ENCODE measurements around the gene GGT5. TPM values are rescaled to one million over a fixed set of nuclear protein-coding genes. Genes with fewer than 3 reads are reported as not detected.

Gene GGT5
- polyA plus RNA-seq, 2 donors: 4.7 to 7.1 TPM

DNA sequence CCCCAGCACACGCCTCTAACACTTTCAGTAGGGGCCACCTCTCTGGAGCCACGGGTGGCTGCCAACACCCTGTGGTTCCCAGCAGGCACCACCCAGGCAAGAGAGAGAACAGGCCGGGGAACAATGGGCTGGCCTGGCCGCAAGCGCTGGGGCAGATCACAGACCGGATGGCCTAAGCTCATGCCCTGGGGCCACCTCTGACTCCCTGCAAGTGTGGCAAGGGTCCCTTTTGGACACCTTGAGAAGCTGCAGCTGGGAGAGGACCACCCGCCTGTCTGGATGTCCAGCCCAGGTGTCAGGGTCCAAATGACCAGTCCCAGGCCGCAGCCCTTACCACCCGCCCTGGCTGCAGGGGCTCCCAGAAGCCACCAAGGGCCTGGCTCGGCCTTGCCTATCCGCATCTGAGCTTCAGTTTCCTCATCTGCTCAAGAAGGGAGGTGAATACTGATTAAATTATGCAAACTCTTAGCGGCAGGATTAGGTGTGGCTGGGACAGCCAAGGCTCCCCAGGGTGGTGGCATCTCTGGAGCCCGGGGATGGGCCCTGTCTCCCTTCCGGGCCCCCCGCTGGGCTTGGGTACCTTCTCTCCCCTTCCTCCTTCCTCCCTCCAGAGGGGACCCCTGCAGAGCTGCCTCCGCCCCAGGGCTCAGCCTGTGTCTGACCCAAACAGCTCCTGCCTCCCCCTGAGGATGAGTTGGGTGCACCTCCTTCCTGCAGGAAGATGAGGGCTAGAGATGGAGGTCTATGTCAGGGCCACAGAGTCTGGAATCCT lies 64.4 kb downstream of the GGT5 start:
- peaks cover 7 to 13% of the 10 kb centered on the region in 2 donors for H3K4me1 ChIP-seq (ENCODE audit: control insufficient read depth in 2 of 2, insufficient read depth in 2 of 2, low read length in 1 of 2)
- H3K27ac ChIP-seq (ENCODE audit: low read depth in 2 of 2, low read length in 1 of 2): peak overlapping the region in 1 of 2 donors; percentile 27
- H3K9me3 ChIP-seq (ENCODE audit: control insufficient read depth in 2 of 2, insufficient read depth in 1 of 2, low read depth in 1 of 2, low read length in 1 of 2): no peaks in the 10 kb centered on the region
- H3K36me3 ChIP-seq (ENCODE audit: control insufficient read depth in 2 of 2, insufficient read depth in 2 of 2, low read length in 1 of 2): peaks cover 3 to 20% of the 10 kb centered on the region in 2 donors
- no peak overlapping the region for H3K4me3 ChIP-seq (ENCODE audit: low read depth in 1 of 2, low read length in 2 of 2)
- no peaks in the 10 kb centered on the region for H3K27me3 ChIP-seq (ENCODE audit: control insufficient read depth in 1 of 2, insufficient read depth in 2 of 2, low read length in 2 of 2)
- 77 to 80% methylated on average over 16 of the region's 16 CpGs for WGBS, 2 donors

DNA sequence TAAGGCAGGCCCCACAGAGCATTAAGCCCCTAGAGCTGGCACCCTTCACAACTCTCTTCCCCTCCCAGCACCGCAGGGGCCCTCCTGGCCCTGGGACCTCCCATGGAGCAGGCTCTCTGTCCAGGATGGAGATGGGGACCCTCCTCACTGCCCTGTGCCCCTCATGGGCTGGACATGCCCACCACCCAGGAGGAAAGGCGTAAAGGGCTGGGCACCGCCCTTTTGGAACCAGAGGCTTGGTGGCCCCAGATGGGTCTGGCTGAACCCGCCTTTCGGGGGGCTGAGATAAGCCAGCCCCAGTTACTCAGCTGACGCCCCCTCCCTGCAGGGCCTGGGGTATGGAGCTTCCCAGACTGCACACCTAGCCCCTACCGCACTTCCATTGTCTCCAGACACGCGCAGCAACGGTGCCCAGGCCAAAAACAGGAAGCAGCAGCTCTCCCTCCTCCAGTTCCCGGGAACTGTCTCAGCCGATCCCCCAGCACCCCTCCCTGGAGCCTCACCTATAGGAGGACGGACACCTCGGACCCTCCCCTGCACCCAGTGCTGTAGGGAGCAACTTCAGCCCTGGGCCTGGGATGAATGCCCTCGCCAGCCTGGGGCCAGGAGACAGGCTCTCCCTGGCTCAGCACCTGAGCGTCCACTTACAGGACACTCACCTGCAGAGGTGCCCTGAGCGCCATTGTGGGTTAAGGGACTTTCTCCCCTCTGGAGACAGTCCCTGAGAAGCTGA lies 65.2 kb downstream of the GGT5 start:
- no peaks in the 10 kb centered on the region for H3K27me3 ChIP-seq (ENCODE audit: control insufficient read depth in 1 of 2, insufficient read depth in 2 of 2, low read length in 2 of 2)
- H3K36me3 ChIP-seq (ENCODE audit: control insufficient read depth in 2 of 2, insufficient read depth in 2 of 2, low read length in 1 of 2): peaks cover 3 to 22% of the 10 kb centered on the region in 2 donors
- peaks cover 7 to 13% of the 10 kb centered on the region in 2 donors for H3K4me1 ChIP-seq (ENCODE audit: control insufficient read depth in 2 of 2, insufficient read depth in 2 of 2, low read length in 1 of 2)
- WGBS, 2 donors: 75 to 76% methylated on average over 17 of the region's 17 CpGs
- H3K4me3 ChIP-seq (ENCODE audit: low read depth in 1 of 2, low read length in 2 of 2): no peak overlapping the region
- no peaks in the 10 kb centered on the region for H3K9me3 ChIP-seq (ENCODE audit: control insufficient read depth in 2 of 2, insufficient read depth in 1 of 2, low read depth in 1 of 2, low read length in 1 of 2)
- no peak overlapping the region for H3K27ac ChIP-seq (ENCODE audit: low read depth in 2 of 2, low read length in 1 of 2)

DNA sequence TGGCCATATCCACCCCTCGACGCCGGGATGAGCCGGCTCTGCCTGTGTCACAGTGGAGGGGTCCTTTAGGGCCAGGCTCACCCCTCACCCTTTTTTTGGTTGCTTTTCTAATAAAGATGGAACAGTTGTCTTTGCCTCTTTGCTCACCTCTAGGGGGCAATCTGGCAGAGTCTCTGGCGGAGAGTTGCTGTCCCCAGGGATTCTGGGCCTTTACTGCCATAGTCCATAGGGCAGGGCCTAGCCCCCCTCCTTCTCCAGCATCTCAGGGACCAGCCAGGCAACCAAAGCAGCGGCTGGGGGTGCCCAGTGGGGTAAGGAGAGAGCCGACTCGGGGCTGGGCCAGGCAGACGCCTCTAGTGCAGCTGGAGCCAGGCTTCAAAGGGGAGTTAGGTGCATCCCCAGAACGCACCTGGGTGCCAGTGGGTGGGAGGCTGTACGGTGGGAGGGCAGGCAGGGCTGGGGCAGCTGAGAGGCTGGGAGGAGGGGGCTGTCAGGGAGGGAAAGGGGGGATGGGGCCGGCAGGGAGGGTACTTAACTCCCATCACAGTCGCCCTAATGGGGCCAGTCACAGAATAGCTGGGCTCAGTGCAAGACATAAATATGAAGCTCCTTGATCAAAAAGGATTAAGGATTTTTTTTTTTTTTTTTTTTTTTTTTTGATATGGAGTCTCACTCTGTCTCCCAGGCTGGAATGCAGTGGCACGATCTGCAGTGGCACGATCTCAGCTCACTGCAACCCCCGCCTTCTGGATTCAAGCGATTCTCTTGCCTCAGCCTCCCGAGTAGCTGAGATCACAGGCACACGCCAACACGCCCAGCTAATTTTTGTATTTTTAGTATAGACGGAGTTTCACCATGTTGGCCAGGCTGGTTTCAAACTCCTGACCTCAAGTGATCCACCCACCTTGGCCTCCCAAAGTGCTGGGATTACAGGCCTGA lies 66.1 kb downstream of the GGT5 start:
- Histone ChIP-seq H3K27ac (ENCODE audit: low read depth in 2 of 2, low read length in 1 of 2) (no peak overlapping the region), H3K4me3 (ENCODE audit: low read depth in 1 of 2, low read length in 2 of 2) (no peak overlapping the region), H3K9me3 (ENCODE audit: control insufficient read depth in 2 of 2, insufficient read depth in 1 of 2, low read depth in 1 of 2, low read length in 1 of 2) (no peaks in the 10 kb centered on the region), H3K27me3 (ENCODE audit: control insufficient read depth in 1 of 2, insufficient read depth in 2 of 2, low read length in 2 of 2) (no peaks in the 10 kb centered on the region), H3K36me3 (ENCODE audit: control insufficient read depth in 2 of 2, insufficient read depth in 2 of 2, low read length in 1 of 2) (peaks cover 3 to 25% of the 10 kb centered on the region in 2 donors), H3K4me1 (ENCODE audit: control insufficient read depth in 2 of 2, insufficient read depth in 2 of 2, low read length in 1 of 2) (peaks cover 7 to 8% of the 10 kb centered on the region in 2 donors)
- WGBS, 2 donors: 78 to 79% methylated on average over 21 of the region's 21 CpGs

DNA sequence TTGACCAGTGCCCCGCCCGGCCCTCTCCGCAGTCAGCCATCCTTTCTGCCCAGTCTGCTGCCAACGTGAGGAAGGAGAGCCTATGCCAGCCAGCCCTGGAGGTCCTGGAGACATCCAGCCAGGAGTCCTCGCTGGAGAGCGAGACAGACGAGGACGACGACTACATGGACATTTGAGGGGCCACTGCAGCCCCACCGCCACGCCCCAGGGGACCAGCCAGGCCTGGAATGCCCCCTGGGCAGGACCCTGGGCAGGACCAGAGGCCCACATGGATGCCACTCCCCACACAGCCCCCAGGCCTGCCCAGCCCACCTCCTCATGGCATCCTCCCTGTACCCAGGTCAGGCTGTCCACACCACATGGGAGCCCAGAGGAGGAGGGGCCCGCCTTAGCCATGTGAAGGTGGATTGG lies 66.9 kb downstream of the GGT5 start:
- WGBS, 2 donors: 86 to 90% methylated on average over 9 to 12 of the region's 12 CpGs
- Histone ChIP-seq H3K9me3 (ENCODE audit: control insufficient read depth in 2 of 2, insufficient read depth in 1 of 2, low read depth in 1 of 2, low read length in 1 of 2) (no peaks in the 10 kb centered on the region), H3K27me3 (ENCODE audit: control insufficient read depth in 1 of 2, insufficient read depth in 2 of 2, low read length in 2 of 2) (no peaks in the 10 kb centered on the region), H3K4me3 (ENCODE audit: low read depth in 1 of 2, low read length in 2 of 2) (no peak overlapping the region), H3K4me1 (ENCODE audit: control insufficient read depth in 2 of 2, insufficient read depth in 2 of 2, low read length in 1 of 2) (peaks cover 5 to 7% of the 10 kb centered on the region in 2 donors), H3K36me3 (ENCODE audit: control insufficient read depth in 2 of 2, insufficient read depth in 2 of 2, low read length in 1 of 2) (peaks cover 3 to 28% of the 10 kb centered on the region in 2 donors), H3K27ac (ENCODE audit: low read depth in 2 of 2, low read length in 1 of 2) (no peak overlapping the region)

DNA sequence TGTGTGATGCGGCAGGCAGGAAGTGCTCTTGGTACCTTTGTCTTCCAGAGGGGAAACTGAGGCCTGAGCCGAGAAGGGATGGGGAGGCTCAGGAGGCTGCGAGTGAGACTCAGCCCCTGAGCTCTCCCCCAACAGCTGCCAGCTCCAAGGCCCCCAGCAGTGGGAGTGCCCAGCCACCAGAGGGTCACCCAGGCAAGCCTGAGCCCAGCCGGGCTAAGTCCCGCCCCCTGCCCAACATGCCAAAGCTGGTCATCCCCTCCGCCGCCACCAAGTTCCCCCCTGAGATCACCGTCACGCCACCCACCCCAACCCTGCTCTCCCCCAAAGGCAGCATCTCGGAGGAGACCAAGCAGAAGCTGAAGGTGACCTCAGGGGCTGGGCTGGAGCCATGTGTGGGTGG lies 67.4 kb downstream of the GGT5 start:
- 89 to 93% methylated on average over 10 of the region's 10 CpGs for WGBS, 2 donors
- H3K4me1 ChIP-seq (ENCODE audit: control insufficient read depth in 2 of 2, insufficient read depth in 2 of 2, low read length in 1 of 2): peaks cover 5 to 7% of the 10 kb centered on the region in 2 donors

DNA sequence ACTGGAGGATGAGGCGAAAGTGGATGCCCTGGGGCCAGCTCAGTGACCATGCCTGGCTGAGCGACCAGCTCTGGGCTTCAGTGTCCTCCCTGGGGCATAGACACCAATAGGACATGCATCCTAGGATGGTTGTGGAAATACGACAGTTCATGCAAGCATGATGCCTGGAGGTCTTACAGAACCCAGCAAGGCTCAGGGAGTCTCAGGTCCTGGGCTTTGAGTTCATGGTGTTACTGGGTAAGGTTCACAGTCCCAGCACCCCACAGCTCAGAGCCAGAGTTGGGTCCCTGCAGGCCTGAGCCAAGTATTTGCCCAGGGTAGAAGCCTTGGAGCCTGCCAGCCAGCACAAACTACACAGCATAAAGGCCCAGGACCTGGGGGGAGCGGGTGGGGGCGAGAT lies 67.8 kb downstream of the GGT5 start:
- Histone ChIP-seq H3K4me3 (ENCODE audit: low read depth in 1 of 2, low read length in 2 of 2) (no peak overlapping the region), H3K9me3 (ENCODE audit: control insufficient read depth in 2 of 2, insufficient read depth in 1 of 2, low read depth in 1 of 2, low read length in 1 of 2) (no peaks in the 10 kb centered on the region), H3K27ac (ENCODE audit: low read depth in 2 of 2, low read length in 1 of 2) (peak overlapping the region in 1 of 2 donors; percentile 59), H3K36me3 (ENCODE audit: control insufficient read depth in 2 of 2, insufficient read depth in 2 of 2, low read length in 1 of 2) (peaks cover 11 to 38% of the 10 kb centered on the region in 2 donors), H3K27me3 (ENCODE audit: control insufficient read depth in 1 of 2, insufficient read depth in 2 of 2, low read length in 2 of 2) (no peaks in the 10 kb centered on the region), H3K4me1 (ENCODE audit: control insufficient read depth in 2 of 2, insufficient read depth in 2 of 2, low read length in 1 of 2) (peaks cover 5 to 6% of the 10 kb centered on the region in 2 donors)
- 86 to 90% methylated on average over 5 of the region's 5 CpGs for WGBS, 2 donors

More for the DNA sequence above, 67.4 kb downstream of the GGT5 start:
- Histone ChIP-seq H3K9me3 (ENCODE audit: control insufficient read depth in 2 of 2, insufficient read depth in 1 of 2, low read depth in 1 of 2, low read length in 1 of 2) (no peaks in the 10 kb centered on the region), H3K27me3 (ENCODE audit: control insufficient read depth in 1 of 2, insufficient read depth in 2 of 2, low read length in 2 of 2) (no peaks in the 10 kb centered on the region), H3K27ac (ENCODE audit: low read depth in 2 of 2, low read length in 1 of 2) (peak overlapping the region in 1 of 2 donors; percentile 59), H3K36me3 (ENCODE audit: control insufficient read depth in 2 of 2, insufficient read depth in 2 of 2, low read length in 1 of 2) (peaks cover 7 to 34% of the 10 kb centered on the region in 2 donors), H3K4me3 (ENCODE audit: low read depth in 1 of 2, low read length in 2 of 2) (no peak overlapping the region)

DNA sequence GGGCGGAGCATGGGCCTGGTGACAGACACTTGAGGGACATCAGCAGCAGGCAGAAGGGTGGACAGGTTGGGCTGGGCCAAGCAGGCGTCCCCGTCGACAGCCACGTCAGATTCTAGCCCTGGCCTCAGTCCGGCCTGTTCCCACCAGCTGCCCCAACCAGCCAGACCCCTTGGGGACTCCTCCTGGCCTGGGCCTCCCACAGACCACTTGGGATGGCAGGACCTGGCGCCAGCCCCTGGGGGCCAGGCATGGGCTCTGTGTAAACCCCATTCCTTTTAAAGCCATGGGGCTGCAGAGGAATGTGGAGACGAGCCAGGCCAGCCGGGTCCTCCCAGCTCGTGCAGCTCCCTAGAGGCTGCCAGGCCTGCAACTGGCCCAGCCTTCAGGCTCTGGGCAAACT lies 68.3 kb downstream of the GGT5 start:
- peaks cover 12 to 42% of the 10 kb centered on the region in 2 donors for H3K36me3 ChIP-seq (ENCODE audit: control insufficient read depth in 2 of 2, insufficient read depth in 2 of 2, low read length in 1 of 2)
- H3K4me3 ChIP-seq (ENCODE audit: low read depth in 1 of 2, low read length in 2 of 2): no peak overlapping the region
- H3K4me1 ChIP-seq (ENCODE audit: control insufficient read depth in 2 of 2, insufficient read depth in 2 of 2, low read length in 1 of 2): peaks cover 3 to 4% of the 10 kb centered on the region in 2 donors
- H3K27ac ChIP-seq (ENCODE audit: low read depth in 2 of 2, low read length in 1 of 2): peak overlapping the region in 1 of 2 donors; percentile 55
- WGBS, 2 donors: 69 to 80% methylated on average over 6 to 10 of the region's 10 CpGs
- no peaks in the 10 kb centered on the region for H3K9me3 ChIP-seq (ENCODE audit: control insufficient read depth in 2 of 2, insufficient read depth in 1 of 2, low read depth in 1 of 2, low read length in 1 of 2)
- no peaks in the 10 kb centered on the region for H3K27me3 ChIP-seq (ENCODE audit: control insufficient read depth in 1 of 2, insufficient read depth in 2 of 2, low read length in 2 of 2)

DNA sequence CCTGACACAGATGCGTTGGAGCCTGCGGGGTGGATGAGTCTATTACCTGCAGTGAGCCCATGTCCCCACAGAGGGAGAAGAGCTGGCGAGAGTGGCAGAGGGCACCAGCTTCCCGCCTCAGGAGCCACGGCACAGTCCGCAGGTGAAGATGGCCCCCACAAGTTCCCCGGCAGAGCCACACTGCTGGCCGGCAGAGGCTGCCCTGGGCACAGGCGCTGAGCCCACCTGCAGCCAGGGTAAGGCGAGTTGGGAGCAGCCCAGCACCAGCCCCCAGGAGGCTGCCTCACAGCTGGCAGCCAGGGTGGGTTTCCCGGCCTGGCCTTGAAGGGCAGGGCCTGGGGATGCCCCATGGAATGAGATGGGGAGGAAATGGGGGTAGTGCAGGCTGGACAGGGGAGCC lies 68.8 kb downstream of the GGT5 start:
- H3K4me3 ChIP-seq (ENCODE audit: low read depth in 1 of 2, low read length in 2 of 2): no peak overlapping the region
- peaks cover 0 to 2% of the 10 kb centered on the region in 2 donors for H3K4me1 ChIP-seq (ENCODE audit: control insufficient read depth in 2 of 2, insufficient read depth in 2 of 2, low read length in 1 of 2)
- H3K9me3 ChIP-seq (ENCODE audit: control insufficient read depth in 2 of 2, insufficient read depth in 1 of 2, low read depth in 1 of 2, low read length in 1 of 2): no peaks in the 10 kb centered on the region
- H3K36me3 ChIP-seq (ENCODE audit: control insufficient read depth in 2 of 2, insufficient read depth in 2 of 2, low read length in 1 of 2): peaks cover 15 to 42% of the 10 kb centered on the region in 2 donors
- WGBS, 2 donors: 90 to 95% methylated on average over 11 of the region's 11 CpGs
- peak overlapping the region; percentile 11 to 55 for H3K27ac ChIP-seq (ENCODE audit: low read depth in 2 of 2, low read length in 1 of 2)
- H3K27me3 ChIP-seq (ENCODE audit: control insufficient read depth in 1 of 2, insufficient read depth in 2 of 2, low read length in 2 of 2): no peaks in the 10 kb centered on the region
